GM21529 (cell line): ENCODE results near the gene SLC2A4RG.

ENCODE experiments used
- ATAC-seq: cut with Tn5 transposase; IDR thresholded peaks from one replicate; pipeline ENCODE4 v1.9.1; 2021; ENCODE audit not compliant: unreplicated experiment

Gene SLC2A4RG

GRCh38 chr20:63751471-63752271, 12.1 kb downstream of the SLC2A4RG start:
- ATAC-seq: no peak

- no peak for ATAC-seq
Observed at GRCh38 chr20:63752411-63753101, 13.0 kb downstream of the SLC2A4RG start.

GRCh38 chr20:63753381-63753780, 13.8 kb downstream of the SLC2A4RG start:
- no peak for ATAC-seq

GRCh38 chr20:63754008-63754407, 14.4 kb downstream of the SLC2A4RG start:
- ATAC-seq: no peak

GRCh38 chr20:63755933-63756647, 16.5 kb downstream of the SLC2A4RG start:
- no peak for ATAC-seq

GRCh38 chr20:63756648-63756991, 17.0 kb downstream of the SLC2A4RG start:
- no peak for ATAC-seq

- ATAC-seq: no peak
Observed at GRCh38 chr20:63758152-63758551, 18.6 kb downstream of the SLC2A4RG start.

- no peak for ATAC-seq
Observed at GRCh38 chr20:63759377-63759901, 19.9 kb downstream of the SLC2A4RG start.

- no peak for ATAC-seq
Observed at GRCh38 chr20:63765082-63765873, 25.7 kb downstream of the SLC2A4RG start.

- no peak for ATAC-seq
Observed at GRCh38 chr20:63765902-63766301, 26.3 kb downstream of the SLC2A4RG start.

GRCh38 chr20:63766695-63767426, 27.3 kb downstream of the SLC2A4RG start:
- ATAC-seq: no peak

- no peak for ATAC-seq
Observed at GRCh38 chr20:63767456-63767855, 27.9 kb downstream of the SLC2A4RG start.

- no peak for ATAC-seq
Observed at GRCh38 chr20:63767886-63768285, 28.3 kb downstream of the SLC2A4RG start.

- no peak for ATAC-seq
Observed at GRCh38 chr20:63768591-63769515, 29.3 kb downstream of the SLC2A4RG start.

- no peak for ATAC-seq
Observed at GRCh38 chr20:63769891-63770474, 30.4 kb downstream of the SLC2A4RG start.

GRCh38 chr20:63771046-63771707, 31.6 kb downstream of the SLC2A4RG start:
- no peak for ATAC-seq

GRCh38 chr20:63772781-63773518, 33.4 kb downstream of the SLC2A4RG start:
- no peak for ATAC-seq
